ENCODE results near the gene MAST3. TPM values are rescaled to one million over a fixed set of nuclear protein-coding genes. Genes with fewer than 3 reads are reported as not detected.

Gene MAST3
- total and polyA plus RNA-seq, 2 donors (not counting 3 experiments of a cell fraction or from before 2014, with no cell fraction given), result 1.5 to 2.7 TPM

DNA sequence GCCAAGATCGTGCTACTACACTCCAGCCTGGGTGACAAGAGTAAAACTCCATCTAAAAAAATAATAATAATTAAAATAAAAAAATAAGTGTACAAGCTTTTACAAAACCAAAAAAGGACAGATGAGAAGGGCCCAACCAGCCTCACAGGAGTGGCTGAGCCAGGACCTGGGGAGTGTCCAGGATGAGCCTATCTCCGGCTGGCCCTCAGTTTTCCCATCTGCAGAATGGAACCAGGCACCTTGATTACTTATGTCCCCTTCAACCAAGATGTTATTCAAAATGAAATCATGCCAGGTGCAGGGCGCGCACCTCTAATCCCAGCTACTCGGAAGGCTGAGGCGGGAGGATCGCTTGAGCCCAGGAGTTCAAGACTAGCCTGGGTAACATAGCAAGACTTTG is 66.5 kb downstream of the MAST3 start:
- TF ChIP-seq MAX (IDR thresholded peaks at IDR 0.05; ENCODE audit: insufficient read depth, insufficient read length) (no peak), MYC (IDR thresholded peaks at IDR 0.05; ENCODE audit: low read depth, low read length) (no peak), GATA2 (IDR thresholded peaks at IDR 0.05; ENCODE audit: insufficient read depth, insufficient read length, low read depth, low read length) (no peak), JUN (IDR thresholded peaks at IDR 0.05; ENCODE audit: borderline replicate concordance, insufficient read depth, insufficient read length, low read depth) (no peak), POLR2AphosphoS5 (IDR thresholded peaks at IDR 0.05; ENCODE audit: insufficient read depth, low read depth, low read length) (no peak), POLR2A (IDR thresholded peaks at IDR 0.05; ENCODE audit: low read depth, low read length) (no peak), EZH2 (IDR thresholded peaks at IDR 0.05; ENCODE audit: borderline replicate concordance, low read depth, low read length, severe bottlenecking) (no peak), FOS (IDR thresholded peaks at IDR 0.05; ENCODE audit: borderline replicate concordance, insufficient read depth, low read length) (no peak)
- TF ChIP-seq, protein P1, sequence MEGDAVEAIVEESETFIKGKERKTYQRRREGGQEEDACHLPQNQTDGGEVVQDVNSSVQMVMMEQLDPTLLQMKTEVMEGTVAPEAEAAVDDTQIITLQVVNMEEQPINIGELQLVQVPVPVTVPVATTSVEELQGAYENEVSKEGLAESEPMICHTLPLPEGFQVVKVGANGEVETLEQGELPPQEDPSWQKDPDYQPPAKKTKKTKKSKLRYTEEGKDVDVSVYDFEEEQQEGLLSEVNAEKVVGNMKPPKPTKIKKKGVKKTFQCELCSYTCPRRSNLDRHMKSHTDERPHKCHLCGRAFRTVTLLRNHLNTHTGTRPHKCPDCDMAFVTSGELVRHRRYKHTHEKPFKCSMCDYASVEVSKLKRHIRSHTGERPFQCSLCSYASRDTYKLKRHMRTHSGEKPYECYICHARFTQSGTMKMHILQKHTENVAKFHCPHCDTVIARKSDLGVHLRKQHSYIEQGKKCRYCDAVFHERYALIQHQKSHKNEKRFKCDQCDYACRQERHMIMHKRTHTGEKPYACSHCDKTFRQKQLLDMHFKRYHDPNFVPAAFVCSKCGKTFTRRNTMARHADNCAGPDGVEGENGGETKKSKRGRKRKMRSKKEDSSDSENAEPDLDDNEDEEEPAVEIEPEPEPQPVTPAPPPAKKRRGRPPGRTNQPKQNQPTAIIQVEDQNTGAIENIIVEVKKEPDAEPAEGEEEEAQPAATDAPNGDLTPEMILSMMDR (IDR thresholded peaks at IDR 0.05; ENCODE audit: extremely low read depth in 1 of 2, insufficient read depth in 1 of 2, low read depth in 1 of 2, low read length in 2 of 2), result no peak
- H3K9me3 ChIP-seq (replicated peaks; ENCODE audit: control insufficient read depth, insufficient read depth, low read length), result no peaks in the 10 kb centered on the region
- peaks cover 5% of the 10 kb centered on the region for H3K4me1 ChIP-seq (ENCODE audit: control insufficient read depth, extremely low read depth, insufficient read depth, low read length)
- H3K79me2 ChIP-seq (ENCODE audit: control insufficient read depth, insufficient read depth, low read length), result no peaks in the 10 kb centered on the region
- no TSS peak for BruUV-seq (replicated peaks)
- no peak overlapping the region for H3K27ac ChIP-seq (ENCODE audit: insufficient read depth, low read depth, low read length)
- H3K4me3 ChIP-seq (replicated peaks in 1 of 3; ENCODE audit: insufficient read depth in 1 of 3, low read depth in 1 of 3, low read length in 3 of 3), result no peak overlapping the region
- dilution Hi-C loops (cut with MboI; ENCODE audit: extremely low pct_ligation_motif_present, low sequenced_read_pairs), result no loop called here
- peaks cover 8 to 43% of the 10 kb centered on the region in 2 experiments for H3K36me3 ChIP-seq (ENCODE audit: control insufficient read depth in 2 of 2, extremely low read depth in 1 of 2, insufficient read depth in 2 of 2, low read length in 2 of 2)
- H3K9me1 ChIP-seq (replicated peaks; ENCODE audit: control insufficient read depth, extremely low read depth, insufficient read depth, low read length), result no peaks in the 10 kb centered on the region
- DNase-seq (ENCODE audit: low read depth, low spot score) (no peak), FAIRE-seq (no peak)
- no peaks in the 10 kb centered on the region for H4K20me1 ChIP-seq (replicated peaks; ENCODE audit: control insufficient read depth, extremely low read depth, insufficient read depth, low read length)
- POLR2A ChIA-PET, result no interaction called here
- H3K4me2 ChIP-seq (ENCODE audit: insufficient read depth, low read length), result no peak overlapping the region
- no peaks in the 10 kb centered on the region for H3K27me3 ChIP-seq (ENCODE audit: control insufficient read depth in 2 of 2, insufficient read depth in 2 of 2, low read length in 2 of 2)
- no peak overlapping the region for H2AFZ ChIP-seq (ENCODE audit: low read depth, low read length)
- no peak overlapping the region for H3K9ac ChIP-seq (replicated peaks; ENCODE audit: extremely low read depth, insufficient read depth, low read length)
- CTCF ChIA-PET, result interaction anchor here (0.8 to 6.0 kb wide), 3 partner anchors 10 to 88 kb away, joined by 3 to 138 read pairs (median 3); partner anchors contain the start of gene IFI30
- intact Hi-C loops (cut with micrococcal nuclease), result no loop called here

Data from endothelial cell of umbilical vein (primary cell).